Stimulated activated CD4-positive, alpha-beta T cell treated with anti-CD3 and anti-CD28 coated beads, TNF-alpha, amount 100 ng/mL, for 24 hours (primary cell): ENCODE results near the gene FRK.
"Not testable (repeated sequence)": the region's sequence is repeated elsewhere in the genome, so short reads cannot be mapped to it uniquely, and the experiment has no call there.

Source experiments
- DNase-seq, 3 experiments: peaks; one replicate each; pipeline ENCODE4 v3.0.0-alpha.2; 2020; ENCODE audit warnings: low read depth in 3 of 3

The FRK gene

DNA sequence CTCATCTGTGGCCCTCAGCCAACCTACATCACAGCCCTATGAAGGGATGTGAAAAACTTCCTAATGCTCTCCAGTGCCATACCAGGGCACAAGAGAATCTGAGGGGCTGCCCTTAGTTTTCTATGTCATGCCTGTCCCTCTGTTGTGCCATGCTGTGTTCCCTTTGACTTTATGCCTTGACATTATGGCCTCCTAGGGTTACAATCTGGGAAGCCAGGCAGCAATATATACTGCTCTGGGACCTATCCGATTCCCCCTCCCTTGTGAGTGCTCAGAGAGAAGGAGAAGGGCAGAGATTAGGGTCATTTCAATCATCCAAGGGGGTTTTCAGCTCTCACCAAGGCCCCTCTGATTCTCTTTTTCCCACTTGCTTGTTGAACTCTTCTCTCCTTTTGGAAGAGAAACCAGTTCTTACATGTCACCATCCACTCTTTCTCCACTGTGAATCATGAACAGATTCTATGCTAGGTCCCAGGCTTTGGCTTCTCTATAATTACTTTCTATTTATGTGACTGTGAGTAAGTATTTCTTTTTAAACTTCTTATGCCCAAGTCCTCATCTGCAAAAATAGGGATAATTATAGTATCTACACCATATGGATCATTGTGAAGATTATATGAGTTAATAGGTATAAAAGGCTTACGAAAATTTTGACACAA, 14.2 kb upstream of the FRK start:
- no peak for DNase-seq

DNA sequence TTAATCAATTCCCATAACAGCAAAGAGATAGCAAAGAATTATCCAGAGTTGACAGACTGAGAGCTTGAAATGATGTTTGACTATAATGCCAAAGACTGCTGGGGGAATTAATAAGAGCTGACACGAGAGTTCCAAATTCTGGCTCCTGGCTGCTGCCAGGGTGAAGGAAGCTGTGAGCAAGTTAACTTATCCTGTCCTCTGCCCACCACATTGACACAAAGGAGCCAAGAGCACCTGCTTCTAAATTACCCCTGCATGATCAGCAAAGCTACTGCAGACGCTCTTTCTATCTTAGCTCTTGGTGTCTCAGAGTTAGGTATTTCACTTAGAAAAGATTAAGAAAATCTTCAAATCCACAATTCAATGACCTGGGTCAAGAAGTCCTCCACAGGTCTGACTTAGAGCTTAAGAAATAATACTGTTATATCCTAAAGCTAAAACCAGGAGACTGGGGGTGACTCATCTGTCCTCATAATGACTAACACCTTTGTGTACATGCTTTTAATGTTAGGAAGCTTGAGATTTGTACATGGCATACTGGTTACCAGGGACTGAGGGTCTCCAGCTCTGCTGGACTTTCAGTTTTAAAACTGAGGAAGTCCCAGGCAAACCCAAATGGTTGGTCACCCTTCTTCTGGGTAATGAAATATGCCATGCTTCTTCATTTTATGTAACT, 13.2 kb upstream of the FRK start:
- no peak for DNase-seq

DNA sequence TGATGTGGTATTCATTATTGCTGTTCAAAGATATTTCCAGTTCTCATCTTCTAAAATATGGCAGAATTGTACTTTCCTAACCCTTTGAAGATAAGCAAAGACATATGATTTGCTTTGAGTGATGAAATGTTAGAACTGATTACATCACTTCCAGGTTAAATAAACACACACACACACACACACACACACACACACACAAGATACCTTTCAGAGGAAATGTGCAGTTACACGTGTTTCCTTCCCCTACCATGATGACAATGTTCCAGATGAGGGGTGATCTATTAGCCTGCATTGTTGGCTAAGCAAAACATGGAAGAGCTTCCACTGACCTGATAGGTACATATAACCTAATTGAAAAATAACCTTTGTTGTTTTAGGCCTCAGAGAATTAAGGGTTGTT, 11.7 kb upstream of the FRK start:
- DNase-seq = no peak

DNA sequence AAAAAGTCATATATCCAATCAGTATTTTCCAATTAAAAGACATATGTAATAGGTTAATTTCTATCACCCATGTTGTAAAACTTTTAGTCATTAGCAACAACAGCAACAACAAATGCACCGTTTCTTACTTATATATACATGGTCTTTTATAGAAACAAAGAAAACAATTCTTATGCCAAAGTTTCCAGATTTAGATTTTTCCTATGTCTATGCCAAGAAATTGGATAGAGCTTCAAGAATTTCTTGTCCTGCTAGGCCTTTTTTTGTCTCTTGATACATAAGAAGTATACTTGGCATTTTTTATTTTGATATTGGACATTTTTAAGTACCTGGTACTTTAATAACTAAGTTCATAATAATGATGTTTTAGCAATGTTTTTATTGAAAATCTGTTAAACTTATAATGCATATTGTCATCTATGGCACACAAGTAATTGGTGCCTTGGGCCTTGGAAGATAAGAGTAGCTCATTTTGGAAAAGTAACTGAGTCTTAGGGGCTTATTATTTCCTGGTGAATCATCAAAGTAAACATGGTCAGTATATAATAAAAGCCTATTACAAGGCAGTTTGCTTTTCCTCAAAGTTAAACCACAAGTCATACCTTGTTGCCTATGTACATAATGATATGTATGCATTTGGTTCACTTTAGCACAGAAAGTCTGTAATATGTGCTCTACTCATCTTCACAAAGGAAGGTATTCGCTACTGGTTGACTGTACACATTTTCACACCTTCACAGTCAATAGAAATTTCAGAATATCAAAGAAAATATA, 10.1 kb upstream of the FRK start:
- no peak for DNase-seq

DNA sequence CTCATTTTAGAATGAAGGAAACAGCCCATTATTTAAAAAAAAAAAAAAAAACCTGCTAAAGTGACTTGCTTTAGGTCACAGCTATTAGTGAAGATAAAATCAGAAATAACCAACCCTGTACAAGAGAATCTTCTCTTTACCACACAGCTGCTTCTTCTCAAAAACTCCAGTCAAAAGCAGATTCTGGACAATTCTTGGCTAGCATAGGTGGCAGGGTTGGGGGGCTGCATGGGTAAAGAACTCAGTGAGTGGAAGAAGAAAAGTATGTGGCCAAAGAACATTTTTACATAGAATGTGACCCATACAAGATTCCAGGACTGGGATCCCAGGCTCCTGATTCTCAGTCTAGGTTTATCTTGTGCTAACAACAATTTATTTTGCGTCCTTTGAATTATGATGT, 9.4 kb upstream of the FRK start:
- DNase-seq = no peak

DNA sequence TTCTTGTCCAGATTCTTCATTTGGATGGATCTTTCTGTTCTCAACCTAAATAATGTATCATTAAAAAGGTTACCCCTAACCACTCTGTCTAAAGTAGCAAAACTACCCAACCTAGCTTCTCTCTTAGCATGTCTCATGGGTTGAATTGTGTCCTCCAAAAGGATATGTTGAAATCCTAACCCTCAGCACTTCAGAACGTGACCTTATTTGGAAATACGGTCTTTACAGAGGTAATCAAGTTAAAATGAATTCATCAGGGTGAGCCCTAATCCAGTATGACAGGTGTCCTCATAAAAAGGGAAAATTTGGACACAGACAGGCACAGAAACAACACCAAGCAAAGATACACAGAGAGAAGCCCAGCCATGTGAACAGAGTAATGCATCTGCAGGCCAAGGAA, 6.1 kb upstream of the FRK start:
- no peak for DNase-seq

DNA sequence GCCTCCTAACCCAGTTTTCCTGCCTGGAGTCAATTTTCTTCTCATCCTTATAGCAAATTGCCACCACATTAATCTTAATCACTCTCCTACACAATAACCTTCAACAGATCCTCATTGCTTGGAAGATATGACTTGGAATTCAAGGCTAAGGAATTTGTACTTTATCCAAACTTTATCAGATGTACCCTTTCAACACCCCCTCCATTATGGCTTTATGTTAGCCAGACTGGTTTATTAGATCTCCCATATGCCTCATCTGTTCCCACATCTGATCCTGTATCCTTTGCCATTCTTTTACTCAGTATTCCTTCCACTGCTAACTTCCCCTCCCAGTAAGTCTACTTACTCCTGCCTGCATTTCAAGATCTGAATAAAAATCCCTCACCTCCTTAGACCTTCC, 4.0 kb upstream of the FRK start:
- no peak for DNase-seq

DNA sequence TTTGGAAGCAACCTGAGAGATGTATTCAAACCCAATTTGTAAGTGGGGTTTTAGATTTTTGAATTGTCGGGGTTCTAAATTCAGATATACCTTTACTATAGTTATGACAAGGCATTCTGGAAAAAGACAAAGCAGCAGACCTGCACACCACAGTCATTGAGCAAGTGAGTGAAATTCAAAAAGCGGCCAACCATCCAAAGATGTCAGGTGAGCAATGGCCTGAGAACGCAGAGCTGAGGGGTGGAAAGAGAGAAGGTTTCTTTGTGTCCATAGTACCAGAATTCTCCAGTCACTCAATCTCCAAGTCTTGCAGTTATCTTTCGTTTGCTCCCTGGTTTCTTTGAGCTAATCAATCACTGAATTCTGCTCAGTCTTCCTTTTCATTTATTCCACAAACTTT, 1.8 kb upstream of the FRK start:
- DNase-seq = no peak

DNA sequence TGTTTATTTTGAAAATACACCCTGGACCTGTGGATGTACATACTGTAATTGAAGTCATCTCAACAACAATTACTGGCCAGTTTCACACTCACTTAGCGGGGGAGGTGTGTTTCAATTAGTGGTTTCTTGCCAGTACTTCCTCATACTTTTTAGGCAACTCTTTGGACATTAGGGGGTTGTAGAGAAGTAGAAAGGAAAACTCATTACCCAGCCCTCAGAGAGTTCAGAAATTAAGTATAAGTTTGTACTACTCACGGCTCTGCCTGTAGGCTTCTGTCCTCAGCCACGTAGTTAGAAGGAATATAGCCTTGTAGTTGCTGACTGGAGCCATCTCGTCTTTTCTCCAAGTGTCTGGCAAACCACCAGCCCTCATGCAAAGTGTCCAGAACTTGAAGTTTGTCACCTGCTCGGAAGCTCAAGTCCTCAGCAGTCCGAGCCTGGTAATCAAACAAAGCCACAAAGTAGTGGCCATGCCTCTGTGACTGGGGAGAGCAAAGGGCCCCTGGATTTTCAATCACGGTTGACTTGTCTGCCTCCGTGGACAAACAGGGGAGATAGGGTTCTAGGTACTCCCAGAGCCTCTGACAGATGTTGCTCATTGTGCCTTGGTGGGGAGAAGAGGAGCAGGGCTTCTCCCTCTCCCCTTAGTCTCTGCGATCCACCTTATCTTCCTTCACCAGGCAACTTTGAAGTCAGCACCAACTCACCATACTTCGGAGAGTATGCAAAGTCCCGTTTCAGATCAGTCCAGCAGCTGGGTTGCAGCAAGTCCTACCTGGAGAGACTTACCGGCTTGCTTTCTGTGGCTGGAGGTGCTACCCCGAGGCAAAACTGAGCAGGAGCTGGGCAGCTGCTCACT, 749 bp downstream of the FRK start:
- no peak for DNase-seq

DNA sequence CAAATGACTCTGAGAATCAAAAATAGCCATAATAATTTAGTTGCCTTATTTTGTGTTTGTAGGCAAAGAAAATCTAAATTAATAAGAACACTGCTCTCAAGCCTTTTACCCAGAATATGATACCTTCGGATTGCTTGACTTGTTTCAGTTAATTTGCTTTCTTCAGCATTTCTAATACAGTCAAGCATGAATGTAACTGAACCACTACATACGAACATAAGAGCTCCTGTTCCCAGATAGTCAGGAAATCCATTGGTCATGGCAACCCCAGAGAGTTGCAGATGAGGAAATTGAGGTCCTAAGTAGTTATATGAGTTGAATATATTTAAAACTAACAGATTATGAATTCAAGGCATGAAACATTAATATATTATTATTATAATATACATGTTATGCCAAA, 2.9 kb downstream of the FRK start:
- DNase-seq = no peak

DNA sequence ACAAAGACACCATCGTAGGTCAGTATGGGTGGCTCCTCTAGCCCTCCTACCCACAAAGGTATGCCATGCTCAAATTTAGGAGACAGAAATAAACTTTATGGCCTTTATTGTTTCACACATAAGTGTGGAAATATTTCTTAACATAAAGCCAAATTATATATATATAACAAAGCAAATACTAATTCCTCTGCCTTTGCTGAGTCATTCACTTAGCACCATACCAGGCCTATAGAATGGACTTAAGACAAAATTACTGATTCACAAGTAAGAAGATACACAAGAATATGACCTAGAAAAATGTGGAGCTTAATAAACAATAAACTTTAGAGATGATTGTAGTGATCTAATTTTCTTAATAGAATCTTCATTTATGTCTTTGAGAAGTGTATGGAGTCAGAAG, 5.2 kb downstream of the FRK start:
- no peak for DNase-seq

DNA sequence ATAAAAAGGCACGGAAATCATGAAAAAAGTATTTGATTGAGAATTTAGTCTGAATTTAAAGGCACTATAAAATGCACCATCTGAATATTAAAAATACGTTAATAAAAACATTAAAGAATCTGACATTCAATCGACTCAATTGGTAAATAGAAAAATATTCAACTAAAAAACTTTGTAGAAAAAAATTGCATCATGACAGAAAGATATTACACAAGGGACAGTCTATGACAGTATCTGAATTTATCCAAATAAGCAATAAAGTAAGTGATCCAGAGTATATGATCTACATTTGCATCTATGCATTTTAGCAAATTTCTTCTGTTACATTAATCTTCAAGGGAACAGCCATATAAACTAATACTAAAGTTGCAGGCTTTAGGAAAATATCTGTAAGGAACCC, 9.4 kb downstream of the FRK start:
- no peak for DNase-seq

DNA sequence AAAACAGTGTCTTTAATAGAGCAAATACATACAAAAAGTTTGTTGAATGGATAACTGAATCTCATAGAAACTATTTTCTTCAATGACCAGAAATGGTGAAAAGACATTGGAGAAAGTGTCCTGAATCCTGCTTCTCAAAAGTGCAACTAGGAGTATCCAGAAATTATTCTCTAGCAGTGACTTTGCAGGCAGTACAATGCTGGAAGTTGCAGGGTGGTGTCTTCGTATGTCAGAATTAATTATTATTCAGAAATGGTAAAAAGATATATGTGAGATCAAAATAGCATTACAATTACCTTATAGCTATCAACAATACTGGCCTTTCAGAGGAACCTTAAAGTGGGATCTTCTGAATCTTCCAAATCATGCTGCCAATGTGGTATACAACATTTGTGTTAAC, 10.0 kb downstream of the FRK start:
- DNase-seq = no peak

DNA sequence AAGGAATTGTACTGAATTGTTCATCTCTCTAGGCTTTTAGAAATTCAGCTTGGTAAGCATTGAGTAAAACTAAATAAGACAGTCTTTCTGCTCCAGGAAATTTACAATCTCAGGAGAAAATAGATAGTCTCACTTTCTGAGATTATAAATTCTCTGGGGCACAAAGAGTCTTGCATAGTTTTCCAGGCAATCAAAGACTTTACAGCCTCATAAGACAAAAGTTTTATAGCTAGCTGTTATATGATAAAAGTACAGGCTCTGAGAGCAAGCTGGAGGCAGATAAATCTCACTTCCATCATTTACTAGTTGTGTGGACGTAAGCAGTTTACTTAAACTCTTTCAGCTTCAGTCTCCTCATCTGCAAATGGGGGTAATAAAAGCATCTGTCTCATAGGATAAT, 11.4 kb downstream of the FRK start:
- no peak for DNase-seq

DNA sequence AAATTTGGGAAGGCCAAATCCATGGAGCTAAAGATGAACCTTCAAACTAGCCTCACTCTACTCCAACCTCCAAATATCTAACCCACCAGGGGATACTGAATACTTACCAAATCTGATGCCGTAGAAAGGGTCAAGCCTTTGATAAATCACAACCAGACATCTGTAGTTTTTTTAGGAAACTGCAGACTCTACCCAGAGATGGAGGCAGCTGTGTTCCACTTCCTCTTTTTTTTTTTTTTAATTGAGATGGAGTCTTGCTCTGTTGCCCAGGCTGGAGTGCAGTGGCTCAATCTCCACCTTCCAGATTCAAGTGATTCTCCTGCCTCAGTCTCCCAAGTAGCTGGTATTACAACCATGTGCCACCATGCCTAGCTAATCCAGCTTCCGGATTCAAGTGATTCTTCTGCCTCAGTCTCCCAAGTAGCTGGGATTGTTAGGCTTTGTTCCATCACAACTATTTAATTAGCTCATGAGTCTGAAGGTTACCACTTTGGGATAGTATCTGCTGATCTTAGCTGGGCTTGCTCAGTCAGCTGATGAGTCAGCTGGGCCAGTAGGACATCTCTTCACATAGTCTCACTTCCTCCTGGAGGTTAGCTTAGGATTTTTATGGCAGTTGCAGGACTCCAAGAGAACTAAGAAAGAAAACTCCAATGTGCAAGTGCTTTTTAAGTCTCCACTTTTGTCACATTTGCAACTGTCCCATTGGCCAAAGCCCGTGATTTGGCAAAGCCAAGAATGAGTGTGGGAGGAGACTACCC, 13.3 kb downstream of the FRK start:
- DNase-seq = no peak

DNA sequence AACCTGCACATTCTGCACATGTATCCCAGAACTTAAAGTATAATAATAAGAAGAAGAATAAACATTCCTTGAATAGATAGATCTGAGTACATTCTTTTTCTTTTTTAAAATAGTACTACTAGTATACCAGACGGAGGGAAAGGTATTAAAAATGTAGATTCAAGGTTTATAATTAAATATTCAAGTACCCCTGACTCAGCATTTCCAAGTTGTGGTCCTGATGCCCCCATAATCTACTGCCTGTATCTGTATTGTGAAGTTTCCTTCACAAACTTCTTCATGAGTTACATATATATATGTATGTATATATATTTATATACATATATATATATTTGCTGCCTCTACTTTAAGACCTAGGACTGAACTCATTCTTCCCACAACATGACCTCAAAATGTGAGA, 14.0 kb downstream of the FRK start:
- DNase-seq = no peak

DNA sequence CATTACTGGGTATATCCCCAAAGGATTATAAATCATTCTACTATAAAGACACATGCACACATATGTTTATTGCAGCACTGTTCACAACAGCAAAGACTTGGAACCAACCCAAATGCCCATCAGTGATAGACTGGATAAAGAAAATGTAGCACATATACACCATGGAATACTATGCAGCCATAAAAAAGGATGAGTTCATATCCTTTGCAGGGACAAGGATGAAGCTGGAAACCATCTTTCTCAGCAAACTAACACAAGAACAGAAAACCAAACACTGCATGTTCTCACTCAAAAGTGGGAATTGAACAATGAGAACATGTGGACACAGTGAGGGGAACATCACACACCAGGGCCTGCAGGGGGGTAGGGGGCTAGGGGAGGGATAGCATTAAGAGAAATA, 14.4 kb downstream of the FRK start:
- DNase-seq = not testable (repeated sequence)

DNA sequence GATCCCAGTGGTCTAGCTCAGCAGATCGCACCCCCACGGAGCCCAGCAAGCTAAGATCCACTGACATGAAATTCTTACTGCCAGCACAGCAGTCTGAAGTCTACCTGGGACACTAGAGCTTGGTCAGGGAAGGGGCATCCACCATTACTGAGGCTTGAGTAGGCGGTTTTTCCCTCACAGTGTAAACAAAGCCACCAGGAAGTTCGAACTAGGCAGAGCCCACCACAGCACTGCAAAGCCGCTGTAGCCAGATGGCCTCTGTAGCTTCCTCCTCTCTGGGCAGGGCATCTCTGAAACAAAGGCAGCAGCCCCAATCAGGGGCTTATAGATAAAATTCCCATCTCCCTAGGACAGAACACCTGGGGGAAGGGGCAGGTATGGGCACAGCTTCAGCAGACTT, 18.8 kb downstream of the FRK start:
- no peak for DNase-seq

DNA sequence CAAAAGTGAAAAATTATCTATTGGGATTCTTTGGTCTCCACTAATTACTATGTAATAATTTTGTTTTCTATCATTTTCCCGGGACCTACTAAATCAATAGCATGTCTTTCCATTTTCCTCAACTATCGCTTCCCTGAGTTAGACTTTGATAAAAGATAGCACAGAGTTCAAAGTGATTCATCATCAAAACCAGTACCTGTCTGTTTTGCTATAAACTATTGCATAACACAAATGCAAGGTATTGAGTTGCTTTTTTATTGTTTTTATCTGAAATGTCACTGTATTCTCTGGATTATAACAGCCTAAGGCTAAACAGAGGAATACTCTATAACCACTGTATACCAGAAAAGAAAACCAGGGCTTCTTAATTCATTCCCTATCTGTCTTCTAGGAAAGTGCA, 19.7 kb downstream of the FRK start:
- no peak for DNase-seq

DNA sequence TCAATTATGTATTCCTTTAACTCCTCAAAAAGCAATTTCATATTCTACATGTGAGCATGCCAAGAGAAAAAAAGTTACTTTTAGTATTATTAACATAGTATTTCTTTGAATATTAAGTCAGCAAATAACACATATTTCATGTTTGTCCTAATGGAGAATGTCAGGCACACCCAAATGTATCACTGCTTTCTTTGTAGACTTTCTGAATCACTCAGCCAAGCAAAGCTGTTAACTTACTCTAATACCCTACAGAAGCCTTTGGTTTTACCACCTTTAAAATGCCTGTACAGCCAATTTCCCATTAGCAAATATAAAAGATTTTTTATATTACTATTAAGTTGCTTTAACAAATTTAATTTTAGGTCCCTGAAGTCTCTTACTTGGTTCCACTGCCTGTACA, 23.8 kb downstream of the FRK start:
- no peak for DNase-seq

DNA sequence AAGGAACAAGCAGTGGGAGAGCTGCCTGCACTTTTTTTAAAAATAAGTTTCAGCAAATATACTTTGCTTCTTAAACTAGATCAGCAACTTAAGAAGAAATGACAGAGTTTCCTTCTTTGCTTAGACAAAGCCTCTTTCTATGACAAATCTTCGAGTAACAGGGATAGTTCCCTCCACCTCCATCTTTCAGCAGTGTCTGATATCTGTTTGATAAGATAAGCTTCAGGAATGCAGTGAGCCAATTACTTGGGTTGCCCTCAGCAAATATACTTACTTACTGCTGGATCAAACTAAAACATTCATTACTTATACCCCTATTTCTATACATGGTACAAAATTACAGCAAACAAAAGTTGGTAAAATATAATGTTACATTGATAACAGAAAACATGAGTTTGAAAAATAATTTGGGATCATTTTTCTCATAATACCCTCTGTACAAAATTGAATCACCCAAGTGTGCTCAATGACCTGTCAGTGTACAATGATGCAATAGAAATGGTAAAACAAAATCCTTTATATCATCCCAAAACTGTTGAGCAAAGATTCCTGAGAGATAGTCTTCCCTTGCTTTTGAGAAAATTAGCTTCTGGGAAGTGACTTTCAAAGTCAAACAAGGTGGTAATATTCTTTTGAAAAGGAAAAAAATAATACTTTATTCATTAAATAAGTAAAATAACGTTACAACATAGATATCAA, 24.5 kb downstream of the FRK start:
- no peak for DNase-seq
